Ascending aorta (tissue), 2 donors: Measurements from ENCODE around the gene HIVEP1. TPM values are rescaled to one million over a fixed set of nuclear protein-coding genes. Genes with fewer than 3 reads are reported as not detected.

ENCODE experiments used
- DNase-seq, 2 donors: peaks; one replicate each; pipeline ENCODE4 v3.0.0-alpha.2; 2019; ENCODE audit warnings: low spot score in 2 of 2
- H3K27ac ChIP-seq, 2 donors: fragments of 200-600 bp; sonication (generic); one replicate each; pipeline ENCODE4 v1.5.1; 2016 to 2017; ENCODE audit warnings: mild to moderate bottlenecking in 1 of 2
- H3K27me3 ChIP-seq: fragments of 200-600 bp; sonication (generic); one replicate; pipeline ENCODE4 v1.5.1; 2017
- H3K36me3 ChIP-seq, 2 donors: fragments of 200-600 bp; sonication (generic); one replicate each; pipeline ENCODE4 v1.5.1; 2016
- H3K4me1 ChIP-seq, 2 donors: fragments of 200-600 bp; sonication (generic); one replicate each; pipeline ENCODE4 v1.5.1; 2016 to 2017; ENCODE audit warnings: mild to moderate bottlenecking in 1 of 2
- H3K4me3 ChIP-seq, 2 donors: fragments of 200-600 bp; sonication (generic); one replicate each; pipeline ENCODE4 v1.5.1; 2016 to 2017; ENCODE audit warnings: mild to moderate bottlenecking in 1 of 2
- H3K9me3 ChIP-seq, 2 donors: fragments of 200-600 bp; sonication (generic); one replicate each; pipeline ENCODE4 v1.5.1; 2016
- intact Hi-C: fragments of 100-400 bp; cut with DNase I; formaldehyde crosslinking; loops from one replicate; pipeline ENCODE4 v1.15.1; 2023
- total RNA-seq: library from RNA; depleted of rRNA; stranded (reverse); fragments of >200 nt; gene quantifications from one replicate; pipeline ENCODE4 v1.1.0, GENCODE V29; 2016
- TF ChIP-seq, protein P1 (sequence below), 3 experiments: fragments of 200-600 bp in 2 of 3; fragments of 450-650 bp in 1 of 3; sonication (generic) in 2 of 3; IDR thresholded peaks; one replicate each; pipeline ENCODE4 v1.5.1; 2016 to 2019; ENCODE audit warnings: antibody characterized with exemption in 3 of 3, mild to moderate bottlenecking in 1 of 3, moderate library complexity in 1 of 3

Gene HIVEP1
- total RNA-seq, 1 donor from 2014 or later: 31.7 TPM

GRCh38 chr6:12048609-12049008 lies 36.5 kb downstream of the HIVEP1 start:
- Histone ChIP-seq H3K36me3 (no peaks in the 10 kb centered on the region), H3K9me3 (no peaks in the 10 kb centered on the region), H3K27me3 (no peaks in the 10 kb centered on the region), H3K4me1 (peaks cover 0 to 6% of the 10 kb centered on the region in 2 donors), H3K27ac (no peak overlapping the region), H3K4me3 (no peak overlapping the region)
- no peak for DNase-seq
- intact Hi-C loops: no loop called here
- TF ChIP-seq, protein P1, sequence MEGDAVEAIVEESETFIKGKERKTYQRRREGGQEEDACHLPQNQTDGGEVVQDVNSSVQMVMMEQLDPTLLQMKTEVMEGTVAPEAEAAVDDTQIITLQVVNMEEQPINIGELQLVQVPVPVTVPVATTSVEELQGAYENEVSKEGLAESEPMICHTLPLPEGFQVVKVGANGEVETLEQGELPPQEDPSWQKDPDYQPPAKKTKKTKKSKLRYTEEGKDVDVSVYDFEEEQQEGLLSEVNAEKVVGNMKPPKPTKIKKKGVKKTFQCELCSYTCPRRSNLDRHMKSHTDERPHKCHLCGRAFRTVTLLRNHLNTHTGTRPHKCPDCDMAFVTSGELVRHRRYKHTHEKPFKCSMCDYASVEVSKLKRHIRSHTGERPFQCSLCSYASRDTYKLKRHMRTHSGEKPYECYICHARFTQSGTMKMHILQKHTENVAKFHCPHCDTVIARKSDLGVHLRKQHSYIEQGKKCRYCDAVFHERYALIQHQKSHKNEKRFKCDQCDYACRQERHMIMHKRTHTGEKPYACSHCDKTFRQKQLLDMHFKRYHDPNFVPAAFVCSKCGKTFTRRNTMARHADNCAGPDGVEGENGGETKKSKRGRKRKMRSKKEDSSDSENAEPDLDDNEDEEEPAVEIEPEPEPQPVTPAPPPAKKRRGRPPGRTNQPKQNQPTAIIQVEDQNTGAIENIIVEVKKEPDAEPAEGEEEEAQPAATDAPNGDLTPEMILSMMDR (IDR thresholded peaks at IDR 0.05): no peak

DNA sequence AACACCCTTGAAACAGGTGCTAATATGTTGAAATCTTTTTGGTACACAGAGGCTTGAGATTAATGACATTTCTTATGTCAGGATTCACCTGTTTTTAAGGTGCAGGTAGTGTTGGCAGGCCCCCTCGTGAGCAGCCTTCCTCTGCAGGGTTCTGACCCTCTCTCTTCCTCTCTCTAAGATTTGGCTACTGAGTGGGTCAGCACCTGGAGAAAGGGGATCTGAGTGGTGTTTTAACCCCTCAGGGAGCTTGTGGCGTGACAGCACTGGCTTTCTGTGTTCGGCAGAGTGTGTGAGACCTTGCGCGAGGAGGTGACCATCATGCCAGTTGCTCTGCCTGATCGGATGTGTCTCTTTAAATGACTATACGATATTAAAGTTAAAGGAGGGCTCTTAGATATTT lies 37.1 kb downstream of the HIVEP1 start:
- Histone ChIP-seq H3K27me3 (no peaks in the 10 kb centered on the region), H3K27ac (no peak overlapping the region), H3K36me3 (no peaks in the 10 kb centered on the region), H3K4me1 (peaks cover 0 to 6% of the 10 kb centered on the region in 2 donors), H3K4me3 (no peak overlapping the region), H3K9me3 (no peaks in the 10 kb centered on the region)
- intact Hi-C loops: no loop called here
- no peak for DNase-seq
- TF ChIP-seq, protein P1 (IDR thresholded peaks at IDR 0.05): no peak

GRCh38 chr6:12051861-12052368 lies 39.8 kb downstream of the HIVEP1 start:
- TF ChIP-seq, protein P1 (IDR thresholded peaks at IDR 0.05): no peak

GRCh38 chr6:12058172-12058961 lies 46.3 kb downstream of the HIVEP1 start:
- intact Hi-C loops: no loop called here
- TF ChIP-seq, protein P1 (IDR thresholded peaks at IDR 0.05): no peak

More at GRCh38 chr6:12051861-12052368, 39.8 kb downstream of the HIVEP1 start:
- Histone ChIP-seq H3K4me1 (no peaks in the 10 kb centered on the region), H3K36me3 (no peaks in the 10 kb centered on the region), H3K9me3 (no peaks in the 10 kb centered on the region), H3K27ac (no peak overlapping the region), H3K27me3 (no peaks in the 10 kb centered on the region), H3K4me3 (no peak overlapping the region)
- intact Hi-C loops: no loop called here
- no peak for DNase-seq

GRCh38 chr6:12060780-12061609 lies 48.9 kb downstream of the HIVEP1 start:
- TF ChIP-seq, protein P1 (IDR thresholded peaks at IDR 0.05): no peak
- no peaks in the 10 kb centered on the region for H3K9me3 ChIP-seq
- peaks cover 0 to 10% of the 10 kb centered on the region in 2 donors for H3K4me1 ChIP-seq
- no peaks in the 10 kb centered on the region for H3K36me3 ChIP-seq
- DNase-seq: peak; percentile 37 to 72
- no peaks in the 10 kb centered on the region for H3K27me3 ChIP-seq
- intact Hi-C loops: no loop called here
- H3K27ac ChIP-seq: no peak overlapping the region
- no peak overlapping the region for H3K4me3 ChIP-seq

More at GRCh38 chr6:12058172-12058961, 46.3 kb downstream of the HIVEP1 start:
- Histone ChIP-seq H3K9me3 (no peaks in the 10 kb centered on the region), H3K4me3 (no peak overlapping the region), H3K36me3 (no peaks in the 10 kb centered on the region), H3K4me1 (peaks cover 0 to 7% of the 10 kb centered on the region in 2 donors), H3K27me3 (no peaks in the 10 kb centered on the region), H3K27ac (no peak overlapping the region)
- DNase-seq: no peak
